Testis (tissue), 2 donors: ENCODE measurements around the gene ARL4D.

Experiments used
- CTCF ChIP-seq, 3 experiments: fragments of 450-650 bp in 2 of 3; fragments of 200-600 bp in 1 of 3; sonication (generic) in 1 of 3; IDR thresholded peaks; one replicate each; pipeline ENCODE4 v1.5.1; 2016 to 2019; ENCODE audit warnings: antibody characterized with exemption in 3 of 3, mild to moderate bottlenecking in 2 of 3, moderate library complexity in 1 of 3
- POLR2A ChIP-seq: fragments of 450-650 bp; IDR thresholded peaks from one replicate; pipeline ENCODE4 v1.6.1; 2017; ENCODE audit warnings: antibody characterized with exemption, mild to moderate bottlenecking, moderate library complexity

- TF ChIP-seq POLR2A (no peak), CTCF (IDR thresholded peaks at IDR 0.05) (no peak)
Observed at GRCh38 chr17:43400943-43401717, 2.3 kb downstream of the ARL4D start.
